ENCODE results near the gene MGLL.
"Not testable (repeated sequence)": the region's sequence is repeated elsewhere in the genome, so short reads cannot be mapped to it uniquely, and the experiment has no call there.

Gene MGLL

DNA sequence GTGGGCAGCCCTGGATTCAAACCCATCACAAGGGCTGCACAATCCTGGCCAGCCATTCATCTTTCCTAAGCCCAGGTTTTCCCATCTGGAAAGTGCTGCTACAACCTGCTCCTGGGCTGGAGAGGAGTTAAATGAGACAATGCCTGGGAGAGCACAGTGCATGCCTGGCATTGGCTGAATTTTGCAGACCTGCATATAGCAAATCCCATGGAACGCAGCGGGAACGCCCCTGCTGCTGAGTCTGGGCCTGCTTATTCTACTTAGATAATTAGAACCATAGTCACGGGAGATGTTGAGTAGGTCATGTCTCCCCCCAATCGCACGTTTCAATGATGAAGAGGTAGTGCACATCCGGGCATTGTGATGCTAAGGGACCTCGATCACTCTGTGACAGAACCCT lies 102.9 kb downstream of the MGLL start:
- no peak for DNase-seq

DNA sequence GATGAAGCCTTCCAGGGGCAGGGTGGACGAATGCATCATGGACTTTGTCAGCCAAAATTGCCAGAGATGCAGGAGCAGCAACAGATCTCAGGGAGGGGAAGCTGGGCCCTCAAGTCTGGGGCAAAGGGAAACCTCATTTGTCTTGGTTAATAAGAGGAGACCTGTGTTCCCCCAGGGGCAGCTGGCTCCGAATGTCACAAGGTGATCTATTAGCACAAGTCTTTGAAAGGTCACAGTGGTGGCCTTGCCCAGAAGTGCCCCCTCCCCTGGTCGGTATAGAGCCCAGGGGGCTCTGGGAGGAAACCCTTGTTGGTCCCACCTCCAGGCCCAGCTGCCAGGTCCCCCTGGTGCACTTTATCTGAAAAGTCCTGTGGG lies 103.4 kb downstream of the MGLL start:
- DNase-seq, result no peak

GRCh38 chr3:127718245-127718915 lies 103.9 kb downstream of the MGLL start:
- no peak for DNase-seq

GRCh38 chr3:127717357-127718244 lies 104.7 kb downstream of the MGLL start:
- no peak for DNase-seq

GRCh38 chr3:127716384-127716783 lies 105.9 kb downstream of the MGLL start:
- DNase-seq, result no peak

- no peak for DNase-seq
Observed at GRCh38 chr3:127715532-127715931, 106.8 kb downstream of the MGLL start.

- DNase-seq, result no peak
Observed at GRCh38 chr3:127714866-127715265, 107.4 kb downstream of the MGLL start.

GRCh38 chr3:127714125-127714571 lies 108.2 kb downstream of the MGLL start:
- no peak for DNase-seq

GRCh38 chr3:127712881-127713771 lies 109.2 kb downstream of the MGLL start:
- no peak for DNase-seq

GRCh38 chr3:127712461-127712860 lies 109.9 kb downstream of the MGLL start:
- no peak for DNase-seq

GRCh38 chr3:127711896-127712295 lies 110.4 kb downstream of the MGLL start:
- DNase-seq, result no peak

DNA sequence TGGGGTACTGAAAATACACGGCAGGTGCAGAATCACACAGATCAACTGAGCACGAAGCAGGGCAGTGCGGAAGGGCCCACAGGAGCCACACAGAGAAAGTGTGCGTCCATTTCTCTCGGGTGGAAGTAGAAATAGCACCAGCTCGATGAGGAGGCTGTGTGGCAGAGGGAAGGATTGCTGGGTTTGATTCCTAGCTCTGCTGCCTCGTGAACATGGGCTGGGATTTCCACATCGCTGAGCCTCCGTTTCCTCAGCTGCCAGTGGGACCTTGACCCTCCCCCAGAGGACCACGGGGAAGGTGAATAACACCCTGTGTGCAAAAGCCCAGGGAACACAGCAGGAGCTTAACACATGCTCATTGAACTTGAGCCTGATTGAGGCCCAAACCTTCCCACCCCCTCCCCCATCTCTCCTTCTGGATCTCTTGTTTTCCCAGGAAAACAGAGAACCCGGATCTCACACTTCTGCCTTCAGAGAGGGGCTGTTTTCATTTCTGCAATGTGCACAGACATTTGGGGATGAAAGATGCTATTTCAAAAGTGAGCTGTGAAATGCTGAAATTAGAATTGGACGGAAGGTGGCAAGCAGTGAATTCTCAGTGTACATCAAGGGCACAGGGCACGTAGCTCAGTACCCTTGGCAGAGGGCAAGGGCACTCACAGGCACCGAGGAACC lies 111.2 kb downstream of the MGLL start:
- no peak for DNase-seq

- DNase-seq, result no peak
Observed at GRCh38 chr3:127710155-127710941, 112.0 kb downstream of the MGLL start.

DNA sequence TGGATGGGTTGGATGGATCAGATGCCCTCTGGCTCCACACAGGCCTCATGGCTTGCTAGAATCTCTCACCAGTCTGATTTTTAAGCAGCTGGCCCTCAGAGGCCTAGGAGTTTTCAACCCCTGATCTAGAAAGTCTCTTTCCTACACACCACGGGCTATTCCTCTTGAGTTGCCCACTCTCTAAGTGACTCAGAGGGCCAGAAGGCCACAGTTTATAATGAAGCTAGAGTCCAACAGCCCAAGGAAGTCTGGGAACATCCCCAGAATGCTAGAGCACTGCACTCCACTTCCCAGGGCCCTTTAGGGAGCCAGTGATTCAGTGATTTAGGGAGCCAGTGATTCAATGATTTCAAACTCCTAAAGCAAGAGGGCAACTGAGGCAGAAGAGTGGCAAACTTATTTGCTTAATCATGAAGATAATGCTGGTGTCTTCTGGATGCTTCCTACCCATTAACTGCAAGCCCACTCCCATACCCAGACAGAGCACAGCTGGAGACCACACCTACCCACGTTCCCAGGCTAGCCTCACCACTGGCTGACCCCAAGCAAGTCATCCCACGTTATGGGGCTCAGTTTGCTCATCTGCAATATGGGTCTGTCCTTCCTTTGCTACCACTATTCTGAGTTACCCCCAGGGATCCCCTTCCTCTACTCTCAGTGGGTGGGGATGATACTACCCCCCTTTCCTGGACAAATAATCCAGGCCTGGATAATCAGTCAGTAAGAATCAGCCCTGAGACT lies 112.8 kb downstream of the MGLL start:
- DNase-seq, result no peak

DNA sequence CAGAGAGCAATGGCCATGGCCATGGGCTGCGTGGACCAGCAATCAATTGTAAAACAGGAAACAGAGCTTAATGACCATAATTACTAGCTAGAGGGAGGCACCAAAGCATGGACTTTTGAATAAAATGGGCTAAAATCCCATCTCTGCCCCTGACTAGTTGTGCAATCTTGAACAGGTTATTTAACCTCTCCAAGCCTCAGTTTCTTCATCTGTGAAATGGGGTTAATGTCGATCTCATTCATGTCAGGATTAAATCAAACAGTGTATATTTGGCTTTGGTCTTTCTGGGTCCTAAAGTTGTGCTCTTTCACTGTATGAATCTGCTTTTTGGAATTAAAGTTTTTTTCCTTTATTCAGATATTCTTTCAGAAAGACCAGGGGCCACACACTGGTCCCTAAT lies 113.5 kb downstream of the MGLL start:
- DNase-seq, result no peak

DNA sequence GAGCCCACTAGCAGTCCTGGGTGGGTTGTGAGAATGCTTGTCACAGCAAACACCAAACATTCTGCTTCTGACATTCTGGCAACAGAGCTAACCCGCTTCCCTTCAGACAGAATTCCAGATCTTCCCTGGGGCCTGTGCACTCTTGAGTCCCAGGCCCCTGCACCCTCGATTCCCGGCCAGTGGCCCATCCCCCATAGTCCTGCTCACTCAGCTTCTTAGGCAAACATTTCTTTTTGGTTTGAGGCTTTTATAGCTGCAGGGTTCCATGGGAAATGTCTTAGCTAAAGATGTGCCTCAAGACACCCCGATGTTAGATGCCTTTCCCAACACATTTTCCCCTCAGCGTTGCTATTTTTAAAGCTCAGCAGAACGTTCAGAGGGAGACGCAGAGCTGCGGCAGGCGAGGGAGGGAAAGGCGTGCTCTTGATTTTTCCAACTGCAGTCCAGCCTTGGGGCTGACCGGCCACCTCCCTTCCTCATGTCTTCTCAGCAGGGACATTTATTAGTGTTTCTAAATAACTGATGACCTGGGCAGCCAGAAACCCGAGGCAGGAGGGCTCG lies 114.4 kb downstream of the MGLL start:
- DNase-seq, result no peak

DNA sequence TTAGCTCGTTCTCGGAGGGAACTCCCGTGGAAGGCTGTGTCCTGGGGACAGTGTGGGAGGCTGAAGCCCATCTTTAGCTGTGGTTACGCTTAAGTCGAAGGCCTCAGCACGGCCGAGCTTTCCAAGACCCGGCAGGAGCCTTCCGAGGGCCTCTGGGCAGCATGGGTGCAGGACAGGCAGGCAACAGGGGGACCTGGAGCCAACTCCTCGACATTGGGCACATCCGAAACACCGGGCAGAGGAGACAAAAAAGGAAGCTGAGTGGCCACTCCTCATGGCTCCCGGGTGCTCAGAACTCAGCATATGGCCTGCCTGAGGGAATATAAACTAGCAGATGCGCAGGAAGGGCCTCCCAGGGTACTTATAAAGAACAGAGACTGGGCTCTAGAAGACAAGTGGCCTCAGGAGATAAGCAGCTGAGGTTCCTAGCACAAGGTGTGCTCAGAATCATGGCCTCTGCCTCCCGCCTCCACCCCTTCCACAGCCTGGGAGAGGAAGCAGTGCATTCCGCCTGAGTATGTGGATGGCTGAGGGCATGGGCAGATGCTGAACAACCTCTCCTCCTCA lies 115.4 kb downstream of the MGLL start:
- DNase-seq, result no peak

DNA sequence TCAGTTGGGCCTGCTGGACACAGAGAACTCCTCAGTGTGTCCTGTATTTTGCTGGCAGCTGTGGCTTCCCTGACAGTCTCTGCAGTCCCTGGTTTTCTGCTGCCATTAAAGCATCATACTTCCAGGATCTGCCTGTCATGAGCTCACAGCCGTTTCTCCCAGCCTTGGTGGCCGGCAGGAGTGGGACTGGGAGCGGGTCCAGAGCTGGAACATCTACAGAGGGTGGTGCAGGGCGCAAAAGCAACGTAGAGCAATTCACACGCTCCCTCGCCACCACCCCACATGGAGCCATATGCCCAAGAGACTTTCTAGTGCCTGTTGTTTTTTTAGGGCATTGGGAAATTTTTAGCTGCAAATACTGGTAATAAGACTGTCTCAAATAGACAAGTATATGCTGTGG lies 116.0 kb downstream of the MGLL start:
- no peak for DNase-seq

DNA sequence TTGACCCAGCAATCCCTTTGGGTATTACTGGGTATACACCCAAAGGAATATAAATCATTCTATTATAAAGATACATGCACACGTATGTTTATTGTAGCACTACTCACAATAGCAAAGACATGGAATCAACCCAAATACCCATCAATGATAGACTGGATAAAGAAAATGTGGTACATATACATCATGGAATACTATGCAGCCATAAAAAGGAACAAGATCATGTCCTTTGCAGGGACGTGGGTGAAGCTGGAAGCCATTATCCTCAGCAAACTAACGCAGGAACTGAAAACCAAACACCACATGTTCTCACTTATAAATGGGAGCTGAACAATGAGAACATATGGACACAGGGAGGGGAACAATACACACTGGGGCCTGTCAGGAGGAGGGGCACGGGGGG lies 117.5 kb downstream of the MGLL start:
- DNase-seq, result not testable (repeated sequence)

- DNase-seq, result no peak
Observed at GRCh38 chr3:127702151-127702578, 120.2 kb downstream of the MGLL start.
